A673 (cell line): ENCODE data around the gene C1orf198.

Experiments
- CTCF ChIP-seq: fragments of 300-800, 200-600 bp; sonication (generic); conservative IDR thresholded peaks from 2 replicates; pipeline ENCODE4 v1.5.1; 2017; ENCODE audit warnings: low read depth, mild to moderate bottlenecking, antibody characterized with exemption, low read length, moderate library complexity, mixed read lengths
- EZH2 ChIP-seq: fragments of 200-600 bp; sonication (generic); IDR thresholded peaks from 2 replicates; pipeline ENCODE4 v1.6.1; 2017; ENCODE audit warnings: borderline replicate concordance, low read depth, mild to moderate bottlenecking, mixed read lengths, antibody characterized with exemption, low read length; ENCODE audit not compliant: poor library complexity, severe bottlenecking

GRCh38 chr1:230867903-230868735 is at the start of gene C1orf198:
- no peak for TF ChIP-seq CTCF
- TF ChIP-seq EZH2, result no peak
